HepG2 (cell line): ENCODE measurements around the gene ZNF316. TPM values are rescaled to one million over a fixed set of nuclear protein-coding genes. Genes with fewer than 3 reads are reported as not detected.

Experiments
- ARID4A ChIP-seq: sonication (generic); formaldehyde crosslinking; IDR thresholded peaks from 2 replicates; pipeline ENCODE4 v1.5.0; 2020; ENCODE audit warnings: mild to moderate bottlenecking, missing genetic modification reagents, borderline replicate concordance
- BHLHE40 ChIP-seq: IDR thresholded peaks from 2 replicates; pipeline ENCODE4 v1.6.1; 2011; ENCODE audit warnings: low read length, improper control_type of control experiment
- GATAD2A ChIP-seq: IDR thresholded peaks from 2 replicates; pipeline ENCODE4 v1.6.1; 2016
- HDAC2 ChIP-seq: sonication (generic); formaldehyde crosslinking; IDR thresholded peaks from 2 replicates; pipeline ENCODE4 v1.4.0; 2020; ENCODE audit warnings: missing genetic modification reagents
- IKZF5 ChIP-seq: IDR thresholded peaks from 2 replicates; pipeline ENCODE4 v1.6.1; 2018; ENCODE audit warnings: missing genetic modification reagents, mild to moderate bottlenecking, missing compliant biosample characterization
- NFYC ChIP-seq: IDR thresholded peaks from 2 replicates; pipeline ENCODE4 v1.6.1; 2016; ENCODE audit warnings: missing genetic modification reagents, missing compliant biosample characterization
- PITX1 ChIP-seq: sonication (generic); formaldehyde crosslinking; IDR thresholded peaks from 2 replicates; pipeline ENCODE4 v1.5.1; 2020; ENCODE audit warnings: mild to moderate bottlenecking, missing genetic modification reagents
- PRDM15 ChIP-seq: sonication (generic); formaldehyde crosslinking; IDR thresholded peaks from 2 replicates; pipeline ENCODE4 v1.4.0; 2020; ENCODE audit warnings: missing genetic modification reagents
- SAP130 ChIP-seq: IDR thresholded peaks from 2 replicates; pipeline ENCODE4 v1.6.1; 2016; ENCODE audit warnings: low read depth
- USF2 ChIP-seq, 2 experiments: sonication (generic) in 1 of 2; formaldehyde crosslinking in 1 of 2; IDR thresholded peaks; 2 replicates each; pipeline versions ENCODE4 v1.5.1 to v1.6.1; 2011 to 2020; ENCODE audit warnings: borderline replicate concordance in 1 of 2, low read depth in 1 of 2, low read length in 1 of 2, mild to moderate bottlenecking in 1 of 2, missing genetic modification reagents in 1 of 2, moderate library complexity in 1 of 2
- ZBTB20 ChIP-seq: sonication (generic); formaldehyde crosslinking; IDR thresholded peaks from 2 replicates; pipeline ENCODE4 v1.8.1; 2023; ENCODE audit warnings: missing genetic modification reagents, low read depth, mild to moderate bottlenecking, borderline replicate concordance
- ZFY ChIP-seq: sonication (generic); formaldehyde crosslinking; IDR thresholded peaks from 2 replicates; pipeline ENCODE4 v1.4.0; 2020; ENCODE audit warnings: missing genetic modification reagents
- ZFYVE20 ChIP-seq: sonication (generic); formaldehyde crosslinking; IDR thresholded peaks from 2 replicates; pipeline ENCODE4 v1.8.0; 2023; ENCODE audit warnings: low read depth, mild to moderate bottlenecking, moderate library complexity, missing genetic modification reagents, borderline replicate concordance
- ZNF143 ChIP-seq: sonication (generic); formaldehyde crosslinking; IDR thresholded peaks from 2 replicates; pipeline ENCODE4 v1.4.0; 2020; ENCODE audit warnings: missing genetic modification reagents
- ZNF292 ChIP-seq: sonication (generic); formaldehyde crosslinking; IDR thresholded peaks from 2 replicates; pipeline ENCODE4 v1.8.1; 2022; ENCODE audit warnings: mild to moderate bottlenecking, low read depth, missing genetic modification reagents, borderline replicate concordance
- ZNF337 ChIP-seq: sonication (generic); formaldehyde crosslinking; IDR thresholded peaks from 2 replicates; pipeline ENCODE4 v1.5.1; 2020; ENCODE audit warnings: missing genetic modification reagents, low read depth, mild to moderate bottlenecking, borderline replicate concordance
- ZNF350 ChIP-seq: sonication (generic); formaldehyde crosslinking; IDR thresholded peaks from 2 replicates; pipeline ENCODE4 v1.4.0; 2020; ENCODE audit warnings: mild to moderate bottlenecking, low read depth, missing genetic modification reagents, borderline replicate concordance
- ZNF552 ChIP-seq: sonication (generic); formaldehyde crosslinking; IDR thresholded peaks from 2 replicates; pipeline ENCODE4 v1.9.0; 2022; ENCODE audit warnings: missing genetic modification reagents, mild to moderate bottlenecking, borderline replicate concordance
- ZNF773 ChIP-seq: sonication (generic); formaldehyde crosslinking; IDR thresholded peaks from 2 replicates; pipeline ENCODE4 v1.4.0; 2020; ENCODE audit warnings: missing genetic modification reagents, borderline replicate concordance
- polyA plus RNA-seq, 8 experiments: library from polyadenylated mRNA; depleted of rRNA in 3 of 8; stranded (reverse) in 7 of 8; unstranded in 1 of 8; fragments of >200 nt; fragmentation: Illumina TruSeq in 4 of 8; extraction: Trizol in 4 of 8; gene quantifications; 2 replicates each; pipeline versions ENCODE4 v1.2.1 to v1.2.3, GENCODE V29; 2011 to 2016; ENCODE audit warnings: low read depth in 4 of 8, missing spikeins in 1 of 8, mixed read lengths in 1 of 8; ENCODE audit not compliant: insufficient read depth in 1 of 8
- total RNA-seq, 5 experiments: library from RNA; depleted of rRNA; stranded (reverse); fragments of >200 nt; fragmentation: Illumina TruSeq; extraction: Trizol; gene quantifications; 2 replicates each; pipeline ENCODE4 v1.2.3, GENCODE V29; 2016; ENCODE audit warnings: low read depth in 1 of 5

The ZNF316 gene
- total and polyA plus RNA-seq, 2 of the 13 experiments (the other 11 are each of a cell fraction or from before 2014, with no cell fraction given): 4.3 to 9.9 TPM

- no peak for TF ChIP-seq ZFYVE20
- no peak for TF ChIP-seq PRDM15
- TF ChIP-seq ZNF350 (CRISPR knock-in tag): no peak
- 0 out of 2 replicates have a peak, but pooled peaks have one; percentile 50 for TF ChIP-seq ZNF337 (CRISPR knock-in tag)
- peak; percentile 15; the same call in 1 of the 2 replicates for TF ChIP-seq ZFY
- TF ChIP-seq ZNF292 (CRISPR knock-in tag): no peak
- peak; percentile 56; the same call in 1 of the 2 replicates for TF ChIP-seq ZNF552 (CRISPR knock-in tag)
- TF ChIP-seq PITX1 (CRISPR knock-in tag): no peak
- TF ChIP-seq SAP130 (CRISPR knock-in tag): peak; percentile 36
- no peak for TF ChIP-seq ZBTB20 (CRISPR knock-in tag)
- TF ChIP-seq GATAD2A (CRISPR knock-in tag): peak; percentile 40; the same call in 1 of the 2 replicates
- TF ChIP-seq ARID4A (CRISPR knock-in tag): peak; percentile 26; the same call in 1 of the 2 replicates
- no peak for TF ChIP-seq IKZF5 (CRISPR knock-in tag)
- TF ChIP-seq ZNF143 (CRISPR knock-in tag): no peak; the same call in 1 of the 2 replicates
- no peak for TF ChIP-seq BHLHE40
- no peak for TF ChIP-seq USF2 (IDR thresholded peaks at IDR 0.05; ENCODE audit: low read depth, low read length)
- no peak for TF ChIP-seq USF2 (CRISPR knock-in tag; IDR thresholded peaks at IDR 0.05; ENCODE audit: borderline replicate concordance)
- TF ChIP-seq NFYC (CRISPR knock-in tag): no peak
- no peak for TF ChIP-seq ZNF773 (CRISPR knock-in tag)
- no peak for TF ChIP-seq HDAC2
Observed at GRCh38 chr7:6588566-6588965, 48.6 kb upstream of the ZNF316 start (continued).
